Activated CD8-positive, alpha-beta memory T cell treated with anti-CD3 and anti-CD28 coated beads for 1 hour (primary cell): ENCODE data around the gene DMD.

Source experiments
- DNase-seq, 2 donors: peaks; one replicate each; pipeline ENCODE4 v3.0.0-alpha.2; 2020; ENCODE audit warnings: low read depth in 1 of 2; ENCODE audit errors: extremely low read depth in 1 of 2

The DMD gene

DNA sequence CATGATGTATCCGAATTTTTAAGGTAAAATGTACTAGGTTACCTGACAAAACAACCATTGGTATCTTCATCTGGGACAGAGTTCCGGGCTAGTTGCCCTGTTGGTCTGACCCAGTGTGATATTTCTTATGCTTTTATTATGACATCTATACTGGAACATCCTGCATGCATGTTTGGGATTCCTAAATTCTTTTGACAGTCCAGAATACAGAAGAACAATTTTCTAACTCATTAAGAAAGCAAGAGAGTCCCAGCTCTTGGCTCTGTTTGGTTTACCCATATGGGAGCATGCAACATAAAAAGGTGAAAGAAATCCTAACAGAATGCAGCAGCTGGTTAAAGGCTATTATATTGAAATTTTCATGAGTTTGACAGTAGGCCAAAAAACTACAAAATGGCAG is 1891.8 kb downstream of the DMD start:
- no peak for DNase-seq

DNA sequence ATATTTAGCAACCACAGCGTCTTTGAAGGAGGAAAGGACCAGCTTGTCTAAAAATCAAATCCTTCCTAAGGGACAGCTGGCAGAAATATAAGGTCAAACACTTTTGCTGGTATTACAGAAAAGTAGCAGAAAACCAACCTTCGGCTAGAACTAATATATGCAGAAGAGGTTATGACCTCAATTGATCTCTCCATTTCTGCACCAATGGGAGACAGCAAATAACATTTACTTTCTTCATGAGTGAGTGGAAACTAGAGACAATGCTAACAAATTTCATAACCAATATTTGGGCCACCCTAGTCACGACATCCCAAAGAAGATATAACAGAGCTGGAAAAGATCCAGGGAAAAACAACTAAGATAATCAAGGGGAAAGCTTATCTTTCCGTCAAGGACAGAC is 1892.5 kb downstream of the DMD start:
- no peak for DNase-seq

DNA sequence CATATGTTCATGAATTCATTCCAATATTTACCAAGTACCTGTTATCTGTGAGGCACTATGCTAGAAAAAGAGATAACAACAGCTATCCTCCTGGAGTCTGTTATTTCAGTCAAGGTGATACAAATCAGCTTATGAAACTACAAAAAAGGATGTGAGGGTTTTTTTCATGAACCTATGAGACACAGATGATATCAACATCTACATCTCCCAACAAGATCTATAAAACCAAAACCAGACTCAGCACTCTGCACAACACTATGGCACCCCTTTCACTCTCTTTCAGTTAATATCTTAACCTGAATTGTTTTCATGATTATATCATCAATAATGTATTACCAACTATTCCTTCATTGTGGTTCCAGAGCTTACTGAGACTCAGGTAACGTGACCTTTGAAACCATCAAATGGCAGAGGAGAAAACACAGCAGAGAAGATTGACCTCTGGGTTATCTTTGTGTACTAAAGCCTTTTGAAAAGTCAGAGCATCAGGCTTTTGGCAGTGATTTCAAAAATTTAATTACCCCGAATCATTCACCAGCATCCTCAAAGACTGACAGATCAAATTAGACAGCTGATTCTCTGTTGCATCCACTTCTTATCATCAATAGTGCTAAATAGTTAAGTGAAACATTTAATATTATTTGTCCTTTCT is 1894.9 kb downstream of the DMD start:
- no peak for DNase-seq

- DNase-seq, result no peak
Measured at GRCh38 chrX:31314921-31315320, 1896.4 kb downstream of the DMD start.

DNA sequence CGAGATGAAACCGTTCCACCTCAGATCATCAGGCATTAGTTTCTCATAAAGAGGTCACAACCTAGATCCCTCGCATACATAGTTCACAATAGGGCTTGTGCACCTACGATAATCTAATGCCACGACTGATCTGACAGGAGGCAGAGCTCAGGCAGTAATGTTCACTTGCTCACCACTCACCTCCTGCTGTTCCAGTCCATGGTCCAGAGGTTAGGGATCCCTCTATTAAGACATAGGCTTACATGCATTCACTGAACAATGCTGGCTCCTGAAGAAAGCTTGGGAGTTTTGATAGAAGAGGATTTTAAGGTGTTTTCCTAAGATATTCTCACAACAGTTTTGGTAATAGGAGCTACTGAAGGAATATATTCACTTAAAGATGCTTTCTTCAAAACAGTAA is 1903.4 kb downstream of the DMD start:
- no peak for DNase-seq

GRCh38 chrX:31302573-31303075 is 1908.7 kb downstream of the DMD start:
- DNase-seq, result no peak

GRCh38 chrX:31301941-31302340 is 1909.4 kb downstream of the DMD start:
- no peak for DNase-seq

DNA sequence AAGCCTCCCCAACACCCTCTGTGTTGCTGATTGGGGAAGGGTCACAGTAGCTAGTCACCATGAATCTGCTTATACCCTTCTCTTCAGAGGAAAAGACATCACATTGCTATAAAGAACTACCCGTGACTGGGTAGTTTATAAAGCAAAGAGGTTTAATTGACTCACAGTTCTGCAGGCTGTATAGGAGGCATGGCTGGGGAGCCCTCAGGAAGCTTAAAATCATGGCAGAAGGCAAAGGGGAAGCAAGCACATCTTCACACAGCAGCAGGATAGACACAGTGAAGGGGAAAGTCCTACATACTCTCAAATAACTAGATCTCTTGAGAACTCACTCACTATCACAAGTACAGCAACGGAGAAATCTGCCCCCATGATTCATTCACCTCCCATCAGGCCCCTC is 1910.1 kb downstream of the DMD start:
- no peak for DNase-seq

DNA sequence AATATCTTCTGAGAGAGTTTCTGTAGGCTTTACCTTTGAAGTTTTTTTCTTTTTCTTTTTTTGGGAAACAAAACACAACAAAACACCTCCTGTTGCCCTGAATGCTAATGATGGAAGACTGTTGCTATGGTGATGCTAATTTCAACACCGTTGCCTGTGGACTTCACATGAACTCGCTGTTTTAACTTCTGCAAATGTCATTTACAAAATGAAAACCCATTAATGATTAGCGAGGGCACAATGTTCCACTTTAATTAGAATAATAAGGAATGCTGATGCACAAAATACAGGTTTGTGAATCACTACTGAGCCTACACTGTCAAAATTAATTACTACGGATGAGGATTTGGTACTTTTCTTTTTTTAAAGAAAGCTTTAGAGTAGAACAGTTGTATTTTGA is 1912.4 kb downstream of the DMD start:
- no peak for DNase-seq

DNA sequence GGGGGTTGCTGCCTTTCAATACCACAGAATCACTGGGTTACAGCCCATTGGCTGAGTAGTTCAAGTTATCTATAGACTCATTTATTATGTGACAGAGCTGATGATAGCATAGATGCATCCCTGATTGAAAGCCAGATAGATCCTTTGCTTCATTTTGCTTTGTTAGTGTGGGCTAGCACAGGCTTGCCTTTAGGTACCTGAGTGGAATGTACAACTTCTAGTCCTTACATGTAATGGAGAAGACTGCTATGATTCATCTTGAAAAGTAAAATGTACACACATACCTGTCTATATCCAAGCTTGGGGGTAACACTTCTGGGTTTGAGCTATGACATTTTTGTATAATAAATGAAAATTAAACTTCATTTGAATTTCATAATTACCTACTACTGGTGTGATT is 1913.5 kb downstream of the DMD start:
- no peak for DNase-seq

GRCh38 chrX:31294475-31294874 is 1916.9 kb downstream of the DMD start:
- no peak for DNase-seq

DNA sequence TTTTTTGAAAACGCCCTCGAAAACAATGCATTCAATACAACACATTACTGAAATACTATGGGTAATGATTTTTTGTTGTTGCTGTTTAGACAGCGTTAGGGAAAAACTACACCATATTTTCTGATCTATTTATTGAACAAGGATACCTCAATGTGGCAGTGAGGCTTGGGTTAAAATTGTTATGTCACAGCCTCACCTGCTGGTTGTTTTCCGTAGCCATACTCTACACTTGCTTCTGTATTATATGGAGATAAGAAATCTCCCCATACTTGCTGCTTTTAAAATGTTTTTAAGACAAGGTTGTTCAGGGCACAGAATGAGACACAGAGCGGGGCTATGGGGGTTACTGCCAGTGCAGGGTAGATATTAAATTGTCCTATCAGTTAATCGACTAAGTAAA is 1917.9 kb downstream of the DMD start:
- DNase-seq, result no peak

- DNase-seq, result no peak
Measured at GRCh38 chrX:31291131-31291530, 1920.2 kb downstream of the DMD start.

DNA sequence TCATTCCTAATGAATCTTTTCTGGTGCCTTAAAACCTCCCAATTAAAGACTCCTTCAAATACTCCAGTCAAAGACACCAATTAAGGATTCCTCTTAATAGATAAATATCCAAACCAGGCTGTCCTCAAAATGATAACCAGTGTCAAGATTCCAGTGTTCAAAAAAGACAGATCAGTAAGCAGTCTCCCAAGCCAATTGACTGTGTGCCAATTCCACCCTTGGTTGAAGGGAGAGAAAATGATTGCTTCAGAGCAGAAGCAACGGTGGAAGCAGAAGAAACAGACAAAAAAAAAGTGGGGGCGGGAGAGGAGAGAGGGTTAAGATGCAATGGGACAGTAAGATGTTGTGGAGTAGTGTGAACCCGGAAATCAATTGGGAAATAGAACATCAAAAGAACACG is 1923.5 kb downstream of the DMD start:
- DNase-seq, result no peak

DNA sequence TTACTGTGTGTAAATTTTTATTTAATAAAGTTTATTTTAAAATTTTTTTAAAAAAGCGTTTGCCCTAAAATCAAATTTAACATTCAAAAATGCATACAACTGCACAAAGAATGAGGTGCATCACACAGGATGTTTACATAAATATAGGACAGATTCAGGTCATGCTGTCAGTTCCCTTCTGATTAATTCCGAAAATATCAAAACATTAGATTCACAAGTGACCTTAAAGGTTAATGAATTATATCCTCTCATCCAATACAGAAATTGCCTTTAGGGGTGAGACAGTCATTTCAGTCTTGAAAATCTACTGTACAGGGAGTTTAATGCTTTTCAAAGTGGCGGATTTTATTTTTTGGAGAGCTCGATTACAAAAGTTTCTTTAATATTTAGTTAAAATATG is 1930.8 kb downstream of the DMD start:
- DNase-seq, result no peak

DNA sequence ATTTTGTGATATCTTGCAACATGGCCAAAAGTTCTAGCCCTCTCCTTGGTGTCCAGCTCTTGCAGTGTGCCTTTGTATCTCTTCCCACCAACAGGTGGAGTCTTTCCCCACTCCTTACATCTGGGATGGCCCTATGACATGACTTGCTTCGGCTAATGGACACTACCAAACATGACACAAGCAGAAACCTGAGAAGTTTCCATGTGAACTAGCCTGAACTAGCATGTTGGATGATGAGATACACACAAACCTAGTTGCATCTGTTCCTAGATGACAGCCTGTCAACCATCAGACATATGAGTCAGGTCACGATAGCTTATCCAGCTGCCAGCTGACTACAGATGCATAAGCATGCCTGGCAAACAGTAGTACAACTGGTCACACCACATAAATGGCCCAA is 1932.0 kb downstream of the DMD start:
- DNase-seq, result no peak

GRCh38 chrX:31272472-31272775 is 1938.9 kb downstream of the DMD start:
- DNase-seq, result no peak

DNA sequence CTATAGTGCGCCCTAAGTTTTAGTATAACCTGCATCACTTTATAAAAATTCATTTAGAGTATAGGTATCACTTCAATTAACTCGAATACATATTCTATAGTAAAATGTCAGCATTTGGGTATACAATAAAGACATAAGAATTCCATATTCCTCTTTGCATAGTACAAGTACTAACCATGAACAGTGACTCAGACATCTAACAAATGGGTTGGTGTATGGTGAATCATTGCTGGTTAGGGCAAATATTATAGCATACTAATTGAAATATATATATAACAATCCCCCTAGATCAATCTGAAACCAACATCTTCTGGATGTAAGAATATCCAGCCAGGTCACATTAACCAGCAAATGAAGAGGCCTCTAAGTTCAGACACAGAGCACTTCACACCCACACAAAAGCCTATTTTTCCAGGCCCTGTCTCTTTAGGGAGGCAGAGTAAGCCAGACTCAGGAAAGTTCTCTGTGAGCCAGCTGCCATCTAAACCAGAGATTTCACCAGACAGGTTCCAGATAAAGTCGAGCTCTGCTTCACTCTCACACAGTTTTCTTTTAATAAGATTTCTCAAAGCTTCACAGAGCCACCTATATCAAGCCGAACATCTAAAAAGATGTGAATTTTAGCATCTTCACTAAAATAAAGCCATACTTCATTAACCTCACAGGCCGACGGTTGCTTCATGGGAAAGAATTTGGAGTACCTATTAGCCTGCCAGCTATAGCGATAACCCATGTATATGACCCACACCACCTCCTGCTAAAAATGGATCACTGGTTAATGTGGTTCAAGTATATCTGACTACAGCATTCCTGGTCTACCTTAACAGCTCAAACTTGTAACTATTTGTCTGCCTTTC is 1939.5 kb downstream of the DMD start:
- no peak for DNase-seq

GRCh38 chrX:31269914-31270313 is 1941.4 kb downstream of the DMD start:
- DNase-seq, result no peak

DNA sequence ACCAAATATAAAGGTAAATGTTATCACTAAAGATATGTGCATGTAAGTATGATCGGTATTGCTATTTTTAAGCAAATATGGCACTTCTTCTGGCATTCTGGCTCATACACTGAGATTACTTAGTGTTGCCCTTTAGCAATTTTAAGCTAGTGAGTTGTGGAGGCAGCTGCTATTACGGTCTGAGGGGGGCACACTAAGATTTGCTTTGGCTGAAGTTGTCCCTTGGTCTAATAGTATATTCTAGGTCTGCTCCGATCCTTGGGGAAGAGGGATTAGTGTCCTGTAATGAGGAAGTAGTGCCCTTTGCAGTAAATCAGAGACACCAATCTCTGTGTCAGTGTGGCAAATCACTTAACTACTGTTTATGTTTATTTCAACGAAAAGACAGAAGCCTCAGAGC is 1943.0 kb downstream of the DMD start:
- DNase-seq, result no peak

DNA sequence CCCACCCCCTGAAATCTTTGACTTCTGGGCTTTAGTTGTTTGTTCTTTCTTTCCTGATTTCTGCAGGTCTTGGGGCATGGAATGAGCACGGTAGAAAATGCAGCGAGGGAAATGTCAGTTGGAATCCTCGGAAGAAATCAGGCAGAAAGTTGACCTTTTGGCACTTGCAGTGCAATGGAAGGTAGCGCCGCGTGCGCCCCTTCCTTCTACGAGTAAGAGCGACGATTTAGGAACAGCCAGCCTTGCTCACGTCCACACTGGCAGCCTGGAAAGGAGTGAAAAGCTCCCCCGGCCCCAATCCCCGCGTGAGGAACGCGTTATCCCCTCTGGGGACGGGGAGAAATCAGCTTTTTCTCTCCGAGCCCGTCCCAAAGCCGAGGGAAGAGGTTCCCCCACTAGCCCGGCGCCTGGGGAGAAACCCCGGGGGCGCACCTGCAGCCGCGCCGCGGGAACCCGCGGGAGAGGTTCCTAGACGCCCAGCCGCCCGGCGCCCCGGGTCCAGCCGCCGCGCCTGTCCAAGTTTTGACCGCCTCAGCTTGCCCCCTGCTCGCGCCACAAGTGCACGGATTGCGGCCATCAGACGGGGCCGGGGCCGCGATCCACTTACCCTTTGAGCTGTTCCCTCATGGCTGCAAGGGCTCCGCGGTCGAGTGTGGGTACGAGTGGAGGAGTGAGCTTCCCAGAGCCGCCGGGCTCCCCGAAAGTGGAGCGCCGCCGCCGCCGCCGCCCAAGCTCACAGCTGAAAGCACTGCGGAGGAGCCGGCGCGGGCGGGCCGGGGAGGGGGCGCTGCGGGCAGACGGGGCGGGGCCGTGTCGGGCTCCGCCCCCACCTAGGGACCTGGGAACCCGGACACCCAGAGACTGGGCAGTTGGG is 1944.9 kb downstream of the DMD start:
- no peak for DNase-seq

DNA sequence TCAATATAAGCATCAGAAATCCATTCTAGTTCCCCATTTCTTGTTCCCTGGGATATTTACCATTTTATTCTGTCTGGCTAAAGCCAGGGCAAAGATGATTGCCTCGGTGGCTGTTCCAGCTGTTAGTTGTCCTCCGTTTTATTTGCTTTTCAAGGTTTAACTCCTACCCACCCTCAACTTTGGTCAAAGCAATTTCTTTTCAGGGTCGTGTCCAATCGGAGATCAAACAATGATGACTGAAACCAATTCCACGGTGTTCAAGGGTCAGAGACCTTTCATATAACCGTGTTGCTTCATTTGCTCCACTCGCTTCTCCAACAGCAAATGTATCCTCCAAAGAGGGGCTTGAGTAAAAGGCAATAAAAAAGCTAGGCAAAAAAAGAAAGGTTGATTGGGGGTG is 1946.0 kb downstream of the DMD start:
- no peak for DNase-seq
